Ascending aorta (tissue), 2 donors: ENCODE results near the gene CSRP2. TPM values are rescaled to one million over a fixed set of nuclear protein-coding genes. Genes with fewer than 3 reads are reported as not detected.

Experiments
- DNase-seq, 2 donors: peaks; one replicate each; pipeline ENCODE4 v3.0.0-alpha.2; 2019; ENCODE audit warnings: low spot score in 2 of 2
- H3K27ac ChIP-seq, 2 donors: fragments of 200-600 bp; sonication (generic); one replicate each; pipeline ENCODE4 v1.5.1; 2016 to 2017; ENCODE audit warnings: mild to moderate bottlenecking in 1 of 2
- H3K27me3 ChIP-seq: fragments of 200-600 bp; sonication (generic); one replicate; pipeline ENCODE4 v1.5.1; 2017
- H3K36me3 ChIP-seq, 2 donors: fragments of 200-600 bp; sonication (generic); one replicate each; pipeline ENCODE4 v1.5.1; 2016
- H3K4me1 ChIP-seq, 2 donors: fragments of 200-600 bp; sonication (generic); one replicate each; pipeline ENCODE4 v1.5.1; 2016 to 2017; ENCODE audit warnings: mild to moderate bottlenecking in 1 of 2
- H3K4me3 ChIP-seq, 2 donors: fragments of 200-600 bp; sonication (generic); one replicate each; pipeline ENCODE4 v1.5.1; 2016 to 2017; ENCODE audit warnings: mild to moderate bottlenecking in 1 of 2
- H3K9me3 ChIP-seq, 2 donors: fragments of 200-600 bp; sonication (generic); one replicate each; pipeline ENCODE4 v1.5.1; 2016
- CTCF ChIP-seq, 3 experiments: fragments of 200-600 bp in 2 of 3; fragments of 450-650 bp in 1 of 3; sonication (generic) in 2 of 3; IDR thresholded peaks; one replicate each; pipeline ENCODE4 v1.5.1; 2016 to 2019; ENCODE audit warnings: antibody characterized with exemption in 3 of 3, mild to moderate bottlenecking in 1 of 3, moderate library complexity in 1 of 3
- intact Hi-C: fragments of 100-400 bp; cut with DNase I; formaldehyde crosslinking; loops from one replicate; pipeline ENCODE4 v1.15.1; 2023
- total RNA-seq: library from RNA; depleted of rRNA; stranded (reverse); fragments of >200 nt; gene quantifications from one replicate; pipeline ENCODE4 v1.1.0, GENCODE V29; 2016

CSRP2 gene
- total RNA-seq, 1 donor from 2014 or later: 59.7 TPM

GRCh38 chr12:76872415-76872814 is 6.4 kb downstream of the CSRP2 start:
- H3K4me1 ChIP-seq: peaks cover 0 to 21% of the 10 kb centered on the region in 2 donors

DNA sequence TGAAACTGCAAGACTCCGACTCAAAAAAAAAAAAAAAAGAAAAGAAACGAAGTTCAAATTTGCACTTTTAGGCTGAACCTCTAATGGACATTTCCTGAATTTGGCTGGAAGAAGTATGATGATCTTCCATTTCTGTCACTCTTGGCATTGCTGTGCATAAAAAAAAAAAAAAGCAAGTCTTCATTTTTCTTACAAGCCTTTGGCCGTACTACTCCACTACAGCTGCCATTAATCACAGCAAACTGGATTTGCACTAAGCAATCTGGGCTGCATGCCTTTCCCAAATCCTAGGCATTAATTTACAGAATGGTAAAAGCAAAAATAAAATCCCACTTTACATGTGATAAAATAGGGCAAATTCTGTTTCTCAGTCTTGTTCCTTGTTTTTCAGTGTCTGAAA is 7.1 kb downstream of the CSRP2 start:
- intact Hi-C loops: no loop called here

More at GRCh38 chr12:76872415-76872814, 6.4 kb downstream of the CSRP2 start:
- DNase-seq: no peak
- peak overlapping the region in 1 of 2 donors; percentile 31 for H3K27ac ChIP-seq
- no peak for TF ChIP-seq CTCF (IDR thresholded peaks at IDR 0.05)
- no peaks in the 10 kb centered on the region for H3K36me3 ChIP-seq
- H3K4me3 ChIP-seq: no peak overlapping the region
- intact Hi-C loops: no loop called here
- no peaks in the 10 kb centered on the region for H3K27me3 ChIP-seq
- no peaks in the 10 kb centered on the region for H3K9me3 ChIP-seq

DNA sequence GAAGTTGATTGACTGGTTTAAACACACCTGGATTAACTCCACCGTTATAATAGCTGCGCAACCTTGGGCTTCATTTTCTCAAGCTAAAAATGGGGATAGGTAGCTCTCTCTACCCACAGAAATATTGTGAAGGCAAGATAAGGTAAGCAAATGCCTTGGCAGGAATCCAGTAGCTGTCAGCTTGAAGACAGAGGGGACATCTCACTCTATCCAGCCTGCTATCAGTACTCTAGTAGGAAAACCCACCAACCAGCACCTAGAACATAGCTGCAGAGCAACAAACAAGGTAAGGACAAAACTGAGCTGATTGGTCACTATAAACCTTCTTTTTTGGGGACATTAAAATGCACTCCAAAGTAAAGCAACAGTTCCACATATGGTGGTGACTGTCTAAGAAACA is 7.7 kb downstream of the CSRP2 start:
- intact Hi-C loops: no loop called here
- Histone ChIP-seq H3K27ac (peak overlapping the region in 1 of 2 donors; percentile 31), H3K36me3 (no peaks in the 10 kb centered on the region), H3K9me3 (no peaks in the 10 kb centered on the region), H3K4me3 (no peak overlapping the region), H3K4me1 (peaks cover 0 to 25% of the 10 kb centered on the region in 2 donors), H3K27me3 (no peaks in the 10 kb centered on the region)
- no peak for TF ChIP-seq CTCF (IDR thresholded peaks at IDR 0.05)
- DNase-seq: no peak

More for the DNA sequence above, 7.1 kb downstream of the CSRP2 start:
- Histone ChIP-seq H3K4me3 (peak overlapping the region in 1 of 2 donors; percentile 35), H3K36me3 (no peaks in the 10 kb centered on the region), H3K9me3 (no peaks in the 10 kb centered on the region), H3K4me1 (peaks cover 0 to 22% of the 10 kb centered on the region in 2 donors), H3K27me3 (no peaks in the 10 kb centered on the region), H3K27ac (peak overlapping the region in 1 of 2 donors; percentile 31)
- no peak for TF ChIP-seq CTCF (IDR thresholded peaks at IDR 0.05)
- DNase-seq: no peak

DNA sequence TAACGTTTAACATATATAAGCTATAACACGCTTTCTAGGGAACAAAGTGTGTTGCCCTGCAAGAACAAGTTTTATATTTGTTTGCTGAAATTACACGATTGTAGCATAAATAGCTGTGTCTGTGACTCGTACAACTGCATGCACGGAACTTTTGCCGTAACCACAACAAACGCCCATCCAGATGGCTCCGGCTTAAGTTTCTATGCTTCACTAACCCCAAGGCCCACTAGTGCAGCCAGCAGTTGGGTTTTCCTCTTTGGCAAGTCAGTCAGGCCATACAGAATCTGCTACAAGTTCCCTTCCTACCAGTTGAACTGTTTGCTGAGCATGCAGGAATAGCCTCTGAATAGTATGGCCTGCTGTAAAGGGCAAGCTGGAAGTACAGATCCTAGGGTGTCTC is 12.1 kb downstream of the CSRP2 start:
- Histone ChIP-seq H3K4me1 (peaks cover 0 to 16% of the 10 kb centered on the region in 2 donors), H3K9me3 (no peaks in the 10 kb centered on the region), H3K27ac (no peak overlapping the region), H3K36me3 (peaks cover 4 to 9% of the 10 kb centered on the region in 2 donors), H3K4me3 (no peak overlapping the region), H3K27me3 (no peaks in the 10 kb centered on the region)
- DNase-seq: no peak
- TF ChIP-seq CTCF (IDR thresholded peaks at IDR 0.05): no peak
- intact Hi-C loops: no loop called here

- no peaks in the 10 kb centered on the region for H3K9me3 ChIP-seq
- peaks cover 8 to 9% of the 10 kb centered on the region in 2 donors for H3K36me3 ChIP-seq
- peaks cover 0 to 16% of the 10 kb centered on the region in 2 donors for H3K4me1 ChIP-seq
- H3K27me3 ChIP-seq: no peaks in the 10 kb centered on the region
- H3K4me3 ChIP-seq: no peak overlapping the region
- TF ChIP-seq CTCF (IDR thresholded peaks at IDR 0.05): no peak
- H3K27ac ChIP-seq: peak overlapping the region in 1 of 2 donors; percentile 11
- intact Hi-C loops: no loop called here
- no peak for DNase-seq
Observed at GRCh38 chr12:76866151-76866567, 12.7 kb downstream of the CSRP2 start.
